Body of pancreas (tissue), 4 donors: ENCODE data around the gene CSNK1G1. TPM values are rescaled to one million over a fixed set of nuclear protein-coding genes. Genes with fewer than 3 reads are reported as not detected.
"Not testable (repeated sequence)": the region's sequence is repeated elsewhere in the genome, so short reads cannot be mapped to it uniquely, and the experiment has no call there.

ENCODE experiments used
- ATAC-seq: fragments of 150-250 bp; one replicate; pipeline ENCODE4 v1.9.1; 2016
- DNase-seq, 4 donors: peaks; one replicate each; pipeline ENCODE4 v3.0.0-alpha.2; 2019
- H3K27ac ChIP-seq, 4 donors: fragments of 200-600 bp; sonication (generic); 1 replicate in 3 of 4; 2 replicates in 1 of 4; pipeline versions ENCODE4 v1.5.1 to v1.6.1; 2016 to 2019; ENCODE audit warnings: mild to moderate bottlenecking in 1 of 4, mixed read lengths in 1 of 4, moderate library complexity in 1 of 4
- H3K27me3 ChIP-seq, 2 donors: fragments of 200-600 bp; sonication (generic); one replicate each; pipeline ENCODE4 v1.6.0; 2016; ENCODE audit warnings: mild to moderate bottlenecking in 1 of 2
- H3K36me3 ChIP-seq, 2 donors: fragments of 200-600 bp; sonication (generic); replicated peaks in 1 of 2; 2 replicates each; pipeline ENCODE4 v1.5.1; 2016; ENCODE audit warnings: low read depth in 2 of 2; ENCODE audit not compliant: insufficient read depth in 1 of 2
- H3K4me1 ChIP-seq: fragments of 200-600 bp; sonication (generic); one replicate; pipeline ENCODE4 v1.6.0; 2016
- H3K4me3 ChIP-seq, 2 donors: fragments of 200-600 bp; sonication (generic); 1 replicate in 1 of 2; 2 replicates in 1 of 2; pipeline ENCODE4 v1.5.1; 2016 to 2019
- H3K9me3 ChIP-seq, 3 donors: fragments of 200-600 bp; sonication (generic); 1 replicate in 2 of 3; 2 replicates in 1 of 3; pipeline ENCODE4 v1.5.1; 2016
- CTCF ChIP-seq, 7 experiments: fragments of 450-650 bp in 4 of 7; fragments of 200-600 bp in 3 of 7; sonication (generic) in 3 of 7; IDR thresholded peaks; one replicate each; pipeline ENCODE4 v1.5.1; 2016 to 2019; ENCODE audit warnings: antibody characterized with exemption in 7 of 7
- POLR2A ChIP-seq, 3 donors: fragments of 450-650 bp; IDR thresholded peaks; one replicate each; pipeline ENCODE4 v1.6.1; 2016; ENCODE audit warnings: antibody characterized with exemption in 3 of 3, mild to moderate bottlenecking in 2 of 3
- WGBS, 2 donors: methylation state at CpG; one replicate each; pipeline ENCODE4 v1.1.5; 2017; 5-methylcytosine and 5-hydroxymethylcytosine counted together
- intact Hi-C: fragments of 100-400 bp; cut with DNase I; formaldehyde crosslinking; loops from one replicate; pipeline ENCODE4 v1.15.1; 2023
- total RNA-seq, 2 donors: library from RNA; depleted of rRNA; stranded (reverse); fragments of >200 nt; gene quantifications; one replicate each; pipeline ENCODE4 v1.1.0, GENCODE V29; 2016

Gene CSNK1G1
- total RNA-seq, 2 donors from 2014 or later: 6.7 to 13.8 TPM

GRCh38 chr15:64275934-64276333, 80.0 kb downstream of the CSNK1G1 start:
- Histone ChIP-seq H3K27ac (no peak overlapping the region), H3K27me3 (no peaks in the 10 kb centered on the region), H3K4me3 (no peak overlapping the region), H3K4me1 (no peaks in the 10 kb centered on the region), H3K9me3 (no peaks in the 10 kb centered on the region), H3K36me3 (no peaks in the 10 kb centered on the region)
- ATAC-seq: no peak
- WGBS, 2 donors: 87 to 100% methylated on average over 1 of the region's 1 CpG
- intact Hi-C loops: no loop called here
- TF ChIP-seq POLR2A (IDR thresholded peaks at IDR 0.05): no peak
- TF ChIP-seq CTCF (IDR thresholded peaks at IDR 0.05): no peak
- no peak for DNase-seq

- Histone ChIP-seq H3K27ac (no peak overlapping the region), H3K9me3 (no peaks in the 10 kb centered on the region), H3K27me3 (no peaks in the 10 kb centered on the region), H3K4me3 (no peak overlapping the region), H3K36me3 (no peaks in the 10 kb centered on the region), H3K4me1 (no peaks in the 10 kb centered on the region)
- intact Hi-C loops: no loop called here
- WGBS, 2 donors: 56 to 88% methylated on average over 2 of the region's 2 CpGs
- TF ChIP-seq CTCF (IDR thresholded peaks at IDR 0.05) (no peak), POLR2A (IDR thresholded peaks at IDR 0.05) (no peak)
- DNase-seq (peak in 1 of 4 donors; percentile 16), ATAC-seq (no peak)
These were observed 81.5 kb downstream of the CSNK1G1 start for GRCh38 chr15:64274341-64274950.

- Histone ChIP-seq H3K27me3 (no peaks in the 10 kb centered on the region), H3K4me1 (no peaks in the 10 kb centered on the region), H3K27ac (no peak overlapping the region), H3K36me3 (no peaks in the 10 kb centered on the region), H3K9me3 (no peaks in the 10 kb centered on the region), H3K4me3 (no peak overlapping the region)
- intact Hi-C loops: no loop called here
- 92 to 100% methylated on average over 1 of the region's 1 CpG for WGBS, 2 donors
- ATAC-seq (no peak), DNase-seq (no peak)
- TF ChIP-seq CTCF (IDR thresholded peaks at IDR 0.05) (no peak), POLR2A (IDR thresholded peaks at IDR 0.05) (no peak)
These were observed 88.5 kb downstream of the CSNK1G1 start for GRCh38 chr15:64267331-64267973.

GRCh38 chr15:64265188-64265587, 90.8 kb downstream of the CSNK1G1 start:
- ATAC-seq, H3K27ac ChIP-seq, intact Hi-C loops, H3K4me1 ChIP-seq, H3K4me3 ChIP-seq, H3K27me3 ChIP-seq, H3K9me3 ChIP-seq, DNase-seq, H3K36me3 ChIP-seq: not testable (repeated sequence)
- WGBS, 2 donors: 84 to 85% methylated on average over 1 of the region's 1 CpG

GRCh38 chr15:64264502-64264901, 91.5 kb downstream of the CSNK1G1 start:
- H3K27me3 ChIP-seq: no peaks in the 10 kb centered on the region
- no peak overlapping the region for H3K27ac ChIP-seq
- no peak for TF ChIP-seq POLR2A (IDR thresholded peaks at IDR 0.05)
- TF ChIP-seq CTCF (IDR thresholded peaks at IDR 0.05): no peak
- 92 to 96% methylated on average over 4 of the region's 4 CpGs for WGBS, 2 donors
- ATAC-seq (no peak), DNase-seq (no peak)
- H3K4me1 ChIP-seq: no peaks in the 10 kb centered on the region
- H3K4me3 ChIP-seq: no peak overlapping the region
- no peaks in the 10 kb centered on the region for H3K9me3 ChIP-seq
- no peaks in the 10 kb centered on the region for H3K36me3 ChIP-seq
- intact Hi-C loops: no loop called here
